ENCODE data around the gene TXNRD3.

GRCh38 chr3:126618021-126618420 is 36.9 kb downstream of the TXNRD3 start:
- no peak for TF ChIP-seq CTCF (conservative IDR thresholded peaks at IDR 0.05)
- no peak for TF ChIP-seq EZH2 (IDR thresholded peaks at IDR 0.05; ENCODE audit: low read depth)

Data from PC-9 (cell line).